MM.1S (cell line): ENCODE data around the gene NAALADL2.
"Not testable (repeated sequence)": the region's sequence is repeated elsewhere in the genome, so short reads cannot be mapped to it uniquely, and the experiment has no call there.

ENCODE experiments used
- DNase-seq: peaks from one replicate; pipeline ENCODE4 v3.0.0-alpha.2; 2015
- H2AFZ ChIP-seq: fragments of 300-600 bp; sonication (generic); 2 replicates; pipeline ENCODE4 v1.6.0; 2016; ENCODE audit warnings: antibody characterized with exemption, low read length
- H3F3A ChIP-seq: fragments of 300-600 bp; sonication (generic); 2 replicates; pipeline ENCODE4 v1.6.1; 2016; ENCODE audit warnings: mild to moderate bottlenecking, antibody characterized with exemption, low read length, moderate library complexity, mixed read lengths; ENCODE audit not compliant: insufficient read depth
- H3K27ac ChIP-seq: fragments of 300-600 bp; sonication (generic); 2 replicates; pipeline ENCODE4 v1.5.1; 2016; ENCODE audit warnings: mild to moderate bottlenecking, low read length
- H3K27me3 ChIP-seq: fragments of 300-600 bp; sonication (generic); replicated peaks from 2 replicates; pipeline ENCODE4 v1.6.0; 2016; ENCODE audit warnings: low read length; ENCODE audit not compliant: insufficient read depth
- H3K36me3 ChIP-seq: fragments of 300-600 bp; sonication (generic); replicated peaks from 2 replicates; pipeline ENCODE4 v1.6.1; 2016; ENCODE audit warnings: mild to moderate bottlenecking, low read length, mixed read lengths; ENCODE audit not compliant: insufficient read depth
- H3K4me1 ChIP-seq: fragments of 300-600 bp; sonication (generic); 2 replicates; pipeline ENCODE4 v1.6.1; 2016; ENCODE audit warnings: low read length, mixed read lengths
- H3K4me2 ChIP-seq: fragments of 300-600 bp; sonication (generic); 2 replicates; pipeline ENCODE4 v1.6.0; 2016; ENCODE audit warnings: low read depth, low read length
- H3K4me3 ChIP-seq: fragments of 300-600 bp; sonication (generic); 2 replicates; pipeline ENCODE4 v1.5.1; 2016; ENCODE audit warnings: low read length, mixed read lengths
- H3K79me2 ChIP-seq: fragments of 300-600 bp; sonication (generic); 2 replicates; pipeline ENCODE4 v1.6.1; 2016; ENCODE audit warnings: mixed run types, low read length, mixed read lengths
- H3K9ac ChIP-seq: fragments of 300-600 bp; sonication (generic); 2 replicates; pipeline ENCODE4 v1.6.1; 2016; ENCODE audit warnings: low read length, mixed read lengths
- H3K9me2 ChIP-seq: fragments of 300-600 bp; sonication (generic); replicated peaks from 2 replicates; pipeline ENCODE4 v1.6.1; 2016; ENCODE audit warnings: mild to moderate bottlenecking, low read length, mixed read lengths; ENCODE audit not compliant: insufficient read depth
- H3K9me3 ChIP-seq: fragments of 300-600 bp; sonication (generic); replicated peaks from 2 replicates; pipeline ENCODE4 v1.6.1; 2016; ENCODE audit warnings: mild to moderate bottlenecking, low read length, mixed read lengths; ENCODE audit not compliant: insufficient read depth
- H4K20me1 ChIP-seq: fragments of 300-600 bp; sonication (generic); 2 replicates; pipeline ENCODE4 v1.6.1; 2016; ENCODE audit warnings: mild to moderate bottlenecking, low read length, moderate library complexity, mixed read lengths; ENCODE audit not compliant: insufficient read depth
- EZH2 ChIP-seq: fragments of 300-600 bp; sonication (generic); optimal IDR thresholded peaks from 2 replicates; pipeline ENCODE3; 2017; ENCODE audit warnings: low read depth, mild to moderate bottlenecking, antibody characterized with exemption, low read length, mixed read lengths
- EZH2phosphoT487 ChIP-seq: fragments of 300-600 bp; sonication (generic); IDR thresholded peaks from 2 replicates; pipeline ENCODE4 v1.6.1; 2018; ENCODE audit warnings: antibody characterized with exemption, low read length
- TF ChIP-seq, protein P1 (sequence below): fragments of 300-600 bp; sonication (generic); IDR thresholded peaks from 2 replicates; pipeline ENCODE4 v1.5.1; 2016; ENCODE audit warnings: antibody characterized with exemption, low read length, mixed read lengths

NAALADL2 gene

DNA sequence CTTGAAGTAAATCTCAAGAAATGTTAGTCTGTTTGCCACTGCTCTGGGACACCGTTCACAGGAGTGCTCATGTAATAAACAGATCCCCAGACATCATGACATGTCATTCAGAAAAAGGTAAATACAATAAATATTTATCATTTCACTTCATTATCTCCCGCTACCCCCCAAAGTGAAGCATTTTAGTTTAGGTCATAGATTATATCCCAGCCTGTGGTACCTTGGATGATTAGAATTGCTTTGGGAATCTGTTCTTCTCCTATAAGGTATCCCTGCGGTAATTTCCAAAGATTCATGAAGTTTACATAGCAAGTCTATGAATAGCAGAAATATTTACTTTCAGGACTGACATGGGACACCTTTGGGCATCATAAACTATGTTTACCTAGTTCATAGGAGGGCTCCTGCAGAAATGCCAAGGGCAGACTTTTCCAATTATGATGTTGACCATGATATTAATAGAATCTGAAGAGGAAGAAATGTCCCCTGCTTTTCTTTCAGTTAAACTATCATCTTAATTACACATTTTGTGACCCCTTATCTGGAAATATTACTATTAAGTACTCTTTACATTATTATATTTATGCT lies 268.0 kb downstream of the NAALADL2 start:
- Histone ChIP-seq H3K4me2 (no peak overlapping the region), H3K27me3 (no peaks in the 10 kb centered on the region), H3K36me3 (no peaks in the 10 kb centered on the region)

DNA sequence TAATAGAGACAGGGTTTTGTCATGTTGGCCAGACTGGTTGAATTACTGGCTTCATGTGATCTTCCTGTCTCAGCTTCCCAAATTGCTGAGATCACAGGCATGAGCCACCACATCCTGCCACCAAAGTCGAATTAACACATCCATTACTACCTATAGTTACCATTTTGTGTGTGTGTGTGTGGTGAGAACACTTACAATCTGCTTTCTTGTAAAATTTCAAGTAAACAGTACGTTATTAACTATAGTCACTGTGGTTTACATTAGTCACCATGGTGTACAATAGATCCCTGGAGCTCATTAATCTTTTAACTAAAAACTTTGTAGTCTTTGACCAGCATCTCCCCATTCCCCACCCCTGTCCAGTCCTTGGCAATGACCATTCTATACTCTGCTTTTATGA lies 270.0 kb downstream of the NAALADL2 start:
- TF ChIP-seq, protein P1, sequence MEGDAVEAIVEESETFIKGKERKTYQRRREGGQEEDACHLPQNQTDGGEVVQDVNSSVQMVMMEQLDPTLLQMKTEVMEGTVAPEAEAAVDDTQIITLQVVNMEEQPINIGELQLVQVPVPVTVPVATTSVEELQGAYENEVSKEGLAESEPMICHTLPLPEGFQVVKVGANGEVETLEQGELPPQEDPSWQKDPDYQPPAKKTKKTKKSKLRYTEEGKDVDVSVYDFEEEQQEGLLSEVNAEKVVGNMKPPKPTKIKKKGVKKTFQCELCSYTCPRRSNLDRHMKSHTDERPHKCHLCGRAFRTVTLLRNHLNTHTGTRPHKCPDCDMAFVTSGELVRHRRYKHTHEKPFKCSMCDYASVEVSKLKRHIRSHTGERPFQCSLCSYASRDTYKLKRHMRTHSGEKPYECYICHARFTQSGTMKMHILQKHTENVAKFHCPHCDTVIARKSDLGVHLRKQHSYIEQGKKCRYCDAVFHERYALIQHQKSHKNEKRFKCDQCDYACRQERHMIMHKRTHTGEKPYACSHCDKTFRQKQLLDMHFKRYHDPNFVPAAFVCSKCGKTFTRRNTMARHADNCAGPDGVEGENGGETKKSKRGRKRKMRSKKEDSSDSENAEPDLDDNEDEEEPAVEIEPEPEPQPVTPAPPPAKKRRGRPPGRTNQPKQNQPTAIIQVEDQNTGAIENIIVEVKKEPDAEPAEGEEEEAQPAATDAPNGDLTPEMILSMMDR, result no peak
- TF ChIP-seq EZH2phosphoT487 (no peak), EZH2 (no peak)
- no peak overlapping the region for H3K4me3 ChIP-seq
- H3K36me3 ChIP-seq, result no peaks in the 10 kb centered on the region
- H3K27me3 ChIP-seq, result no peaks in the 10 kb centered on the region
- H3K27ac ChIP-seq, result no peak overlapping the region
- H3K4me1 ChIP-seq, result no peaks in the 10 kb centered on the region
- DNase-seq, result no peak
- H3K9me3 ChIP-seq, result no peaks in the 10 kb centered on the region
- no peaks in the 10 kb centered on the region for H3K79me2 ChIP-seq
- H3F3A ChIP-seq, result no peaks in the 10 kb centered on the region
- no peaks in the 10 kb centered on the region for H3K9me2 ChIP-seq
- no peak overlapping the region for H3K9ac ChIP-seq
- H3K4me2 ChIP-seq, result no peak overlapping the region
- H4K20me1 ChIP-seq, result no peaks in the 10 kb centered on the region
- no peak overlapping the region for H2AFZ ChIP-seq

More for the DNA sequence above, 268.0 kb downstream of the NAALADL2 start:
- Histone ChIP-seq H3K9ac (no peak overlapping the region), H4K20me1 (no peaks in the 10 kb centered on the region), H3F3A (no peaks in the 10 kb centered on the region), H3K4me3 (no peak overlapping the region), H3K9me3 (no peaks in the 10 kb centered on the region), H3K27ac (no peak overlapping the region), H3K4me1 (no peaks in the 10 kb centered on the region), H3K9me2 (no peaks in the 10 kb centered on the region), H2AFZ (no peak overlapping the region), H3K79me2 (no peaks in the 10 kb centered on the region)
- DNase-seq, result no peak
- TF ChIP-seq, protein P1, result no peak
- no peak for TF ChIP-seq EZH2

- Histone ChIP-seq H2AFZ (no peak overlapping the region), H3F3A (no peaks in the 10 kb centered on the region), H4K20me1 (no peaks in the 10 kb centered on the region), H3K9me2 (no peaks in the 10 kb centered on the region), H3K79me2 (no peaks in the 10 kb centered on the region), H3K9me3 (no peaks in the 10 kb centered on the region), H3K9ac (no peak overlapping the region), H3K27me3 (no peaks in the 10 kb centered on the region), H3K4me1 (no peaks in the 10 kb centered on the region), H3K4me2 (no peak overlapping the region), H3K4me3 (no peak overlapping the region), H3K36me3 (no peaks in the 10 kb centered on the region), H3K27ac (no peak overlapping the region)
- no peak for DNase-seq
- TF ChIP-seq EZH2phosphoT487, result no peak
- TF ChIP-seq, protein P1, result no peak
- no peak for TF ChIP-seq EZH2
These were observed 270.4 kb downstream of the NAALADL2 start for GRCh38 chr3:175129571-175129970.

DNA sequence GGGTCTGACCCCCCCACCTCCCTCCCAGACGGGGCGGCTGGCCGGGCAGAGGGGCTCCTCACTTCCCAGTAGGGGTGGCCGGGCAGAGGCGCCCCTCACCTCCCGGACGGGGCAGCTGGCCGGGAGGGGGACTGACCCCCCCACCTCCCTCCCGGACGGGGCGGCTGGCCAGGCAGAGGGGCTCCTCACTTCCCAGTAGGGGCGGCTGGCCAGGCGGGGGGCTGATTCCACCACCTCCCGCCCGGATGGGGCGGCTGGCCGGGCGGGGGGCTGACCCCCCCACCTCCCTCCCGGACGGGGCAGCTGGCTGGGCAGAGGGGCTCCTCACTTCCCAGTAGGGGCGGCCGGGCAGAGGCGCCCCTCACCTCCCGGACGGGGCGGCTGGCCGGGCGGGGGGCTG lies 272.7 kb downstream of the NAALADL2 start:
- not testable (repeated sequence) for H3K27me3 ChIP-seq, DNase-seq, H3K4me1 ChIP-seq, H3K79me2 ChIP-seq, H3K9ac ChIP-seq, H4K20me1 ChIP-seq, H3K9me3 ChIP-seq, H3K4me3 ChIP-seq, H3F3A ChIP-seq, H3K9me2 ChIP-seq, H3K36me3 ChIP-seq, H2AFZ ChIP-seq, H3K4me2 ChIP-seq, H3K27ac ChIP-seq

GRCh38 chr3:175132706-175133105 lies 273.6 kb downstream of the NAALADL2 start:
- not testable (repeated sequence) for H3K27me3 ChIP-seq, H3K9me2 ChIP-seq, H3K4me1 ChIP-seq

More at GRCh38 chr3:175132706-175133105, 273.6 kb downstream of the NAALADL2 start:
- H3K4me3 ChIP-seq, H3K9me3 ChIP-seq, H3K79me2 ChIP-seq, H3K4me2 ChIP-seq, DNase-seq, H3K9ac ChIP-seq, H3K27ac ChIP-seq, H2AFZ ChIP-seq, H4K20me1 ChIP-seq, H3K36me3 ChIP-seq, H3F3A ChIP-seq: not testable (repeated sequence)
